Dermis microvascular lymphatic vessel endothelial cell (primary cell): Measurements from ENCODE around the gene VEGFC. TPM values are rescaled to one million over a fixed set of nuclear protein-coding genes. Genes with fewer than 3 reads are reported as not detected.

Experiments
- DNase-seq, 2 donors: peaks; one replicate each; pipeline versions ENCODE4 v3.0.0 to v3.0.0-alpha.2; 2010; ENCODE audit warnings: low read depth in 2 of 2
- total RNA-seq: library from RNA; depleted of rRNA; stranded (reverse); fragments of >200 nt; gene quantifications from 2 replicates; pipeline ENCODE4 v1.2.1, GENCODE V29; 2014

Gene VEGFC
- total RNA-seq, 1 donor from 2014 or later = 0.77 TPM

DNA sequence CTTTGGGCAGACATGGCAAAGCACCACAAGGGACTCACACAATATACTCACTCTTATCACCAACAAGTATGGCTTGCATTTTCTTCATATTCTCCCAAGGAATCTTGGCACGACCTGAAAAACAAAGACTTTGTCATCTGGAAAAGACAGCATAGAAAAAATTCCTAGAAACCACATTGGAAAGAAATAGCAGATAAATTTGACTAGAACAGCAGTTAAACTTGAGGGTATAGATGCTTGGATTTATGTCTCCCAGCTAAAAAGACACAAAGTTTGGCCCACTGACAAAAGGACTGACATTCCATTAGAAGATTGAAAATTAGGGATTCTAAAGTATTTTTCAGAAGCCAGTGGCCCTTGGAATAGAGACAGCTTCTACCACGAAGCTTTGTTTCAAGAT is 6.9 kb upstream of the VEGFC start:
- DNase-seq = no peak

DNA sequence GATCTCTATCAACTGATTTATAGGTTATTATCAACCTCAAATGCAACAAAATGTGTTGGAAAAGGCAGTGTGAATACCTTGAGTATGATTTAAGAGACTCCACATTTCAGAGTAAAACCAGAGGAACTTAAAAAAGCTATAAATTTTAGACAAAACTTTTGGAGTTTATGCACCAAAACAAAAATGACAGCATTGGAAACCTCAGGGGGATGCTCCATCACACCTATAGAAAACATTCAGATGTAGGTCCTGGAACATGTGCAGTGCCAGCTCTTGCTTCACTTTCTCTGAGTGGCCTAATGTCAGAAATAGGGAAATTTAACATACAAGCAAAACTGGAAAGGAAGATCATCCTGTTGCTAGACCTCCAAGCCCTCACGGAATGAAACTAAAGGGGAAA is 5.8 kb upstream of the VEGFC start:
- DNase-seq = no peak

DNA sequence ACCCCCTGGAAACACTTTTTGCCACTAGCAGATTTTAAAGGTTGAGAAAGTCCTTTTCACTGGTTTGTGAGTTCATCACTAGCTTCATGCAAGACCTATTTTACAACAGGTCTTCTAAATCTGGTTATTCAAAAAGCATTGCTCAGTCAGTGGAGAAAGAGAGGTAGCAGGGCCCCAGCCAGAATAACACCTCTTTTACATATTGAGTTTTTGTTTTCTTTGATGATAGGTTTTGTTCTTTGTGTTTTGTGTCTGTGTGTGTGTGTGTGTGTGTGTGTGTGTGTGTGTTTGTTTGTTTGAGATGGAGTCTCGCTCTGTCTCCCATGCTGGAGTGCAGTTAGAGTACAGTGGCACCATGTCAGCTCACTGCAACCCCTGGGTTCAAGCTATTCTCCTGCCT is 2.7 kb upstream of the VEGFC start:
- DNase-seq = no peak

DNA sequence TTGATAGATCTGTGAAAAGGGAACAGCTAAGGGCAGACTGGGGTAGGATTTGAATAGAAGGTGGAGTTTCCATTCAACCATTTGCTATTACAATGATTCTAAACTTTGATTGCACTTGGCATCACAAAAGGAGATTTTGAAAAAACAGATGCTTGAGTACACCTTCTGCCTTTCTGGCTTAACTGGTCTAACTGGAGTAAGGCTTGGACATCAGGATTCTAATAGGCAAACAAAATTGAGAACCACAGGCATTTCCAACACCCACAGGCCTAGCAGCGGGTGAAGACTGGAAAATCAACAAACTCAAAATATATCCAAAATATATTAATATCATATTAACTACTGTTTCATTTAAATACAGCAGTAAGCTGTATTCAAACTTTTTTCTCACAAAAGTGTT is 1.9 kb upstream of the VEGFC start:
- DNase-seq = no peak

DNA sequence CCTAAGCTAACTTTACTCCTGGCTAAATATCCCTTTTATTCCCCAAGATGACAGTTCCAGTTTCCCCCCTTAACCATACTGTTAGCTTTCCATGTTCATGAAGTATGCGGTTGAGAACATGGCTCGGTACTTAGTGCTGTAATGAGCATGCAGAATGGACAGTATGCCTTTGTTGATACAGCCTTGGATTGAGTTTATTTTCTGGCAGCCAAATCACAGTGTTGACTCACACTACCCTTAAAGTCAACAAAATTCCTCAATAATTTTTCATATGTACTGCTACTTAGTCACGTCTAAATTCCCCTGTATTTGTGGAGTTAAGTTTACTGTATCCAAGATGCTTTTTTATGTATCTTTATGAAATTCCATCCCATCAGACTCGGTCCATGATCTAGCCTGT is 1.4 kb upstream of the VEGFC start:
- DNase-seq = peak in 1 of 2 donors; percentile 87

DNA sequence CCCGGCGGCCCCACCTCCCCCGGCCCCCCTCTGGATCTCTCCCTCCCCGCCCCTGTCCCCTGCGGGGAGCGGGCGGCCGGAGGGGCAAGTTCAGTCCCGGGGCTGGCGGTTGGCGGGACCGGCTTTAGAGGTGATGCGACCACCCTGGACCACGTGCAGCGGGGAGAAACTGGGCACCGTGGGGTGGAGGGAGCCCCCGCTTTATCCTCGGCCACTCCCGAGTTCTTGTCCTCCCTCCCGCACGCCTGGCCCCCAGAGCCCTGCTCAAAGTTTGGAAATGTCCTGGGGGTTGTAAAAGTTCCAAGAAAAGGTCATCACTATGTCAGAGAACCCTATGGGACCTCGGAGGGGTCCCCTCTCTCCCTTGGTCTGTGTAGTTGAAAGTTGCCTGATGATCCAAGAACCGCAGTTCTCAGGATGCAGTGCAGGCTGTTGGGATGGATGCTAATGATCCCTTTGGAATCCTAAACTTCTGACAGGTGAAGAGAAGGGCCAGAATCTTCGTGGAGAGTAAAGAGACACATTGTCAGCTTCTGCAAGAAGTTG is 411 bp upstream of the VEGFC start:
- no peak for DNase-seq

DNA sequence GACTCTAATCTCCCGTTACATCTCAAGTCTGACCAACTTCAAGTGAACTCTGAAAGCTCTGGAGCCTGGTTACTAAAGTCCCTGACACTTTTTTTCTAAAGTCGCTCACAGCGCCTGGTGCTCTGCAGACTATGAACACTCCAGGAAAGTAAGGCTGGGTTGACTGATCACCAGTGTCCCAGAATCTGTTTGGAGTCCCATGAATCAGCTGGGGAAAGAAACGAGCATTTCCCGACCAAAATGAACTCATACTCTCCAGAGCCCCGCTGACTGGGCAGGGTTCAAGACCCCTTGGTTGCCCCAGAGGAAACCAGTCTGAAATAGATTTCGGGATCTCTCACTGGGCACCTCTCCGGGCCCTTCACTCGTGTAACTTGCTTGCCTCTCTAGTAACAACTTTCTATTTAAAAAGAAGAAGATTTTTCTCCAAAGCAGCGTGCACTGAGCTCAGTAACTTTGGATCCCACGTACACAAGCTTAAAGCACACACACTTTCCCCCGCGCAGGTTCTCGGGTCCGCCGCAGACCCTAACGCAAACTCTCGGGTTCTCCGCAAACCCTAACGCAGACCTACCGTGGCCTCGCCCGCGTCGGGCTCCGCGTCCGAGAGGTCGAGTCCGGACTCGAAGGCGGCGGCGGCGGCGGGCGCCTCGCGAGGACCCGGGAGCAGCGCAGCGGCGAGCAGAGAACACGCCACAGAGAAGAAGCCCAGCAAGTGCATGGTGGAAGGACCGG is 964 bp downstream of the VEGFC start:
- peak in 1 of 2 donors; percentile 53 for DNase-seq

DNA sequence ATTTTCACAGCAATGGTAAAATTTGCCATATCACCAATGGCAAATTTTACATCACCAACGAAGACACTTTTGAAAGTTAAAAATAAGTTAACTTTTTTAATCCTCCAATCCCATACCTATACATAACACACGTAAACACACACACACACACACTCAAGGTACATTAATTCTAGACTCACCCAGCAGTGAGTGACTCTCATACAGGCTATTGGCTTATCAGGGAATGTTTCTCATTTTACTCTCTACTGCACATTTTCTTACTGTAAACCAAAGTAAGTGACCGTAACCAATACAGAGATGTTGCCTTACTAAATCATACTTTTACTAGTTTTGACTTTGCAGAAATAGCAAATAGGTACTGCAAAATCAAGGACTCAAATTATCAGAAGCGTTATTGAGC is 2.3 kb downstream of the VEGFC start:
- no peak for DNase-seq

DNA sequence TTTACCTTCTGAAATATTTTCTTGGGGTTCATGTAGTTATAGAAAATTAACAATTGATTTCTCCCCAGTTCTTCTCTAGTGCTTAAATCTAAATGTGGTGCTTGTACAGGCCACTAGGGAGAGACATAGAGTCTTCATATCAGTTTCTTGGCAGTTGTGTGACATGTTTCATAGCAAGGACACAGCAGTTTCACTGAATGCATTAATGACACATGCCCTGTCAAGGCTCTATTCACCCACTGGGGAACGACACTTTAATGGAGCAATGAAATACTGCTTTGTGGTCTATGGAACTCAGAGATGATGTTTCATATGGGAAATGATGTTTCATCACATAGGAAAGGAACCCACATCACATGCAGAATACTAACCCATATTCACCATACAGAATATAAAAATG is 2.8 kb downstream of the VEGFC start:
- DNase-seq = peak; percentile 54 to 81

DNA sequence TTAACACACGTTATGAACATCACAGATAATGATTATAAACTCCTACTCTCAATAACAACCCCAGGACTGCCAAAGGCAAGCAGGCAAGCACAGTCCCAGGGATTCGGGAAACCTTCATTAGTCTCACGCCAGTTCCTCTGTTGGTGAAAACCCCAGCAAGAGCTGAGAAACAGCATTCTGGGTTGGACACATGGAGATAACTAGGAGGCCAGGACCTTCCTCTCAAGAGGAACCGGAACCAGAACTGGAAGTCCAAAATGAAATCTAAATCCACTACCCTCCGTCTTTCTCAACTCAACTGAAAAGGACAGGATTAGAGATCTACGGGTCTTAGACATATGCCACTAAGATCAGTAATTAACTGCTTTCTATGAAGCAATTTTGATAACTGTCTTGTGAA is 3.8 kb downstream of the VEGFC start:
- no peak for DNase-seq

DNA sequence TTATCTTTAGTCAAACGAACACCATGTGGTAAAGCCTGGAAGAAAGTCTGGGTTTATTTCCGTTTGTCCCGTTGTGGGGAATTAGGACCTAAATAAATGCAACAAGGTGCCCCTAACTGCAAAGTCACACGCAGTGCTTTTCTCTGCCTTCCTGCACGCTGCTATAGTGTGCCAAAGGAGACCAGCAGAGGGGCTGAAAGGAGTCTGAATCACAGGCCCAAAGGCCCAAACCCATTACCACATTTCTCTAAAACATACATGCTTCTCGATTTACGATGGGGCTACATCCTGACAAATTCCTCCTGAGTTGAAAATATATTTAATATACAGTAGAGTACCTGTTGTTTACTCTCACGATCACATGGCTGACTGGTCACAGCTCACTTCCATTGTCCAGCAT is 4.5 kb downstream of the VEGFC start:
- no peak for DNase-seq

DNA sequence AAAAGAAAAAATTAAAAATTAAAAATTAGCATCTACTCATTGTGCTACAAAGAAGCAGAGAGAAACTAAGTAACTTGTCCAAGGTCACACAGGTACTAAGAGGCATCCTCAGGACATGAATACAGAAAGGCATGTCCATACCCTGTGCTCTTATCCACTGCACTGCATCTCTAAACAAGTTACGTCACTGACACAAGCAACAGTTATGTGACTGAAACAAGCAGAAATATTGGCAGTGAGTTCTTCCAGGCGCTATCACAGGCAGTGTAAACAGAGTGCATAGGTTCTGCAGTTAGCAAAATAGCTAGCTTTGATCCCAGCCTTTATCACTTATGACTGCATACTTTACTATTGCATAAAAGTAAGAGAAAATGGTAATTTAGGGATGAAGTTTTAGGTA is 7.9 kb downstream of the VEGFC start:
- DNase-seq = no peak

DNA sequence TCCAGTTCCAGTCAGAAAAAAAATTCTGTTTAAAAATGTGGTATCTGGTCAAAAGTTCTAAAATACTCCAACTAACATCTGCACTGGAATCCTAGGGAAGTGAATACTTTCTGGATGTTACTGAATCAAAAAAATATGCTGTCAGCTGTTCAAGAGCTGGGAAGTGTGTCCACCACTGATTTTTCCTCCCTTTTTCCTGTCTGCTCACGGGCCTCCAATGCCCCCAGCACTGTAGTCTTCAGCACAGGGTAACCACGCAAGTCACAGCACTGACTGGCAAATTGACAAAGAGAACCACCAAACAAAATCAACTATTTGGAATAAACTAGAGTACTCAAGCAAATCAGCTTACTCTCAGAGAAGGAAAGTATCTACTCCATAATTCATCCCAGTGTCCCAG is 9.9 kb downstream of the VEGFC start:
- DNase-seq = peak in 1 of 2 donors; percentile 57

DNA sequence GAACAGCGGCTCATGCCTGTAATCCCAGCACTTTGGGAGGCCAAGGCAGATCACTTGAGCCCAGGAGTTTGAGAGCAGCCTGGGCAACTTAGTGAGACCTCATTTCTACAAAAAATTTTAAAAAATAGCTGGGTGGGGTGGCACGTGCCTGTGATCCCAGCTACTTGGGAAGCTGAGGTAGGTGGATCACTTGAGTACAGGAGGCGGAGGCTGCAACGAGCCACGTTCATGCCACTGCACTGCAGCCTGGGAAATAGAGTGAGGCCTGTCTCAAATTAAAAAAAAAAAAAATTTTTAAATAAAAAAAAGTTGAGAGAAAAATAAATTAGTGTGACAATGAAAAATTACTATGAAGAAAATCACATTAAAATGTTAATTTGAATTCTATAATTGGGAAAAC is 10.5 kb downstream of the VEGFC start:
- DNase-seq = no peak

DNA sequence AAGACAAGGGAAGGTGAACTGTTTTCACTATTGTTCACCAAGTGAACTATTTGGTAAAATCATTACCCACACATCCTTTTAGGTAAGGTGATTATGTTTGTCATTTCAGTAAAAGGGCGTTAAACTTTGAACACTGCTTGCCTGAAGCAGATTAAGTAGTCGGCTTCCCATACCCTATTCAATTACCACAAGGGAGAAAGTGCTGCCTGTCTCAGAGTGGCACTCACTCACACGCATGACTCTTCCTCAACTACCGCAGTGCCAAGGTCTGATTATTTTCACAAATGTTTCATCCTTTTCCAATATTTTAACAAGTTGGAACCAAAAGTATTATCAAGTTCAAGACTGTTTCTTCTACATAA is 11.0 kb downstream of the VEGFC start:
- peak in 1 of 2 donors; percentile 39 for DNase-seq

DNA sequence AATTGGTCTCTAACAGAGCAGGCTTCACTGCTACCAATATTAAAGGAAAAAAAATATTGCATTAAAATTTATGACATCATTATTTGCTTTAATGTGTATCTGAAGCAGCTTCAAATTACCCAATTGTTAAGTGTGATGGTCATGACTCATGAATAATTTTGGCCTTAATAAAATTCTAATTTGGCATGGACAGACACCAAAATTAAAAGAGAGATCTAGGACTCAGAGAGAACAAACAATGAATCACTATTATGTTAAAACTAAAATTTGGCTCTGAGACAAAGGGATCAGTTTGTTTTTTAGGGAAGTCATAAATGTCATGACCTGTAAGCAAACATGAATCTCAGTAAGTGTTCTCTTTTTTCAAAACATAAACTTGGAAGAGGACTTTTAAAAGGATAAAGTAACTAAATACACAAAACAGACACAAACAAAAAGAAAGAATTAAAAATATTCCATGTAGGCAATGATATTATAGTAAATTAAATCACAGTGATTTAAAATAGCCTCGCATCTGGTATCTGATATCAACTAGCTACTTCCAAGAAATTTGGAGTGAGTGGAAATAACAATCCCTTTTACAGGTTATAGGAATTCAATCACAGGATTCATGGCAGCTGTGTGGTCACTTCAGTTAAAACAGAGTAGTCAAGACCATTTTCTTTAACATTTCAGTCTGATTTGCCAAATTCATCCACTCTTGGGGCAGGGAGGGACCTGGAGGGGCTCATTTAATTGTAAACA is 11.6 kb downstream of the VEGFC start:
- DNase-seq = peak in 1 of 2 donors; percentile 52

DNA sequence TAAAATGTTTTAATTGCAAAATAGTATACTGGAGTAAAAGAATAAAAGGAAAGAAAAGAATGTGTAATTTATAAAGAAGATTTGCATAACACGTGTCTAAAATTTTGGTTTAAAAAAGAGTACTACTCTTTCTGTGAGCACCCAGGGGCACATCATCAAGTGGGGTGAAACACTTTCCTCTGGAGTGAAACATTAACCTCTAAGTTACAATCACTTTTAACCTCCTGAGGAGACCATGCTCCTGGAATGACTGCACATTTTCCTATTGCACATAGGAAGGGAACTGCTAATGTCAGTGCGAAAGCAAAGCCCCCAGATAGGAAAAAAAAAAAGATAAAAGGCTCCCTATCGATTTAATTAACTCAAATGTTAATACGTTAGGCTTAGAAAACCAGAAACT is 13.3 kb downstream of the VEGFC start:
- no peak for DNase-seq

DNA sequence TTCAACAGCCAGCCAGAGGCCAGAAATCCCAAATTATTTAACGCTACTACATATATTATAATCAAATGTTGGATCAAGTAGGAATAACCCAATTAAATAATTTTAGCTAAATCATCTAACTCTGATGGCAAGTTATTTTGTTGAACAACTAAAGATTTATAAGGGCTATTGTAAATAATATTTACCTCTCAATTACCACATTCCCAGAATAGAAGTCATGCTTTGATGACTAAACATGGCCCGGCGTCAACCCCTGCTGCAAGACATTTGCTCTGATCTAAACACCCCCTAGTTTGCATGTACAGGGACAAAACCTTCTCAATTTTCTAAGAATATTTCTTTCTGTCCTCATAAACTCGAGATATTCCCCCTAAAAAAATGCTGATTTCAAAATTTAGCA is 14.2 kb downstream of the VEGFC start:
- peak in 1 of 2 donors; percentile 65 for DNase-seq

DNA sequence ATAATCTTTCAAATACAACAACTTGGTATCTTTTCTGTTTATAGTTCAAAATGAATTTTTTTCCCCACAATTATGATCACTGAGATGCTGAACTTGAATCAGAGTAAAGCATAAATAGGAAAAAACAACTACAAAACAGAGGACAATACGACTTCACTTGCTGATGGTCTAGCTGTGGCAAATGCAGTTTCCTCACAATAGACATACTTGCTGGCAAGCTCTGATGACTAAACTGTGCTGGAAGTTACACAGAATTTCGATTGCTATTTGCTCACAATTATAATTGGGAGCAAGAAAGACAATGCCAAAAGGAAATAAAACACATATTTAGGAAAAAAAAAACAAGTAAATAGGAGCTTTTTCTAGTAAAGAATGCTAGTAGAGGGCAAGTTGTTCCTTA is 14.7 kb downstream of the VEGFC start:
- DNase-seq = peak in 1 of 2 donors; percentile 66

DNA sequence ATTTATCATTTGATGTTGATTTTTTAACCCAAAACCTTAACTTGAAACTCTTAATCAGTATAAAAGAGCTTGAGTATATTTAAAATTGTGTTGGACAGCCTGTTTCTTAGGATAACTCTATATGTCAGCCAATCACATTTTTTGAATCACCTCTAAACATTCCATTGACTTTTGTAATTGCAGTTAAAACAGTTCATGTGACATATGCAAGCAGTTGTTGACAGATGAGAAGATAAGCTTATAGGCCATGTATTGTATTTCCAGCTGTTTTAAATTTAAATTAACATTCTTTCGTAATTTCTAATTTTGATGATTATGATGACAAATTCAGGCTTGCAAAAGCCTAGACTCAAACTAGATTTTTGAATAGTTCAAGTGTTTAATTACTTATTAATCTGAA is 17.4 kb downstream of the VEGFC start:
- DNase-seq = no peak

DNA sequence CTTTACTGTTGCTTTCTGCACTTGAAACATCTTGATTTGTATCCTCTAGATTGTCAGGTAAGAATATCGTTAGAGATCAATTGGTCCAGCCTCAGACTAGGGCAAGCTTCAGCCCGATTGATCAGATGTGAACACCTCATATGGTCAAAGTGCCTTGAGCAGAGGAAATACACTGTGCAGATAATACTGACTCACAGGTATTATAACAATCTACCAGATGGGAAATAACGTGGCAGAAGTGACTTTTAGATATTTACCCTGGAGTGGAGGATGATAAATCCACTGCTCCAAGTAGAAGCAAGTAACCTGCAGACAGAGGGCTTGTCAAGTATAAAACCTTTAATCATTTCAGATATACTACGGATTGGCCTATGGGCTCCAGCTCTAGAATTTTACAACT is 17.9 kb downstream of the VEGFC start:
- DNase-seq = peak in 1 of 2 donors; percentile 26

DNA sequence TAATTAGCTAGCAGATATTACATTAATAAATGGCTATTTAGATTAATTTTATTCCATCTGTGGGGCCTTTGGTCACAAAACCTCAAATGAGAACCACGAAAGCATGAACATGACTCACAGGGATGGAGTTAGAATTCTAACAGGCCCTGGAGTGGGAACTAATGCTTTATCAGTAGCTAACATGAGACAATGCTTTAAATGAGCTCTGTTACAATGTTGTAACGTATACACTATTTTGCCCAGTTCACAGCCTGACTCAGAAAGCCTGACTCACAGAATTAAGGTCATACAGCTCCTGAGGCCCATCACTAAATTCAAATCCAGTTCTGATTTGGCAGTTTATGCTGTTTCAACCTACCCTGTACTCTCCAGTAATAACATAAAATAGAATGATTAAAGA is 23.2 kb downstream of the VEGFC start:
- peak in 1 of 2 donors; percentile 58 for DNase-seq

DNA sequence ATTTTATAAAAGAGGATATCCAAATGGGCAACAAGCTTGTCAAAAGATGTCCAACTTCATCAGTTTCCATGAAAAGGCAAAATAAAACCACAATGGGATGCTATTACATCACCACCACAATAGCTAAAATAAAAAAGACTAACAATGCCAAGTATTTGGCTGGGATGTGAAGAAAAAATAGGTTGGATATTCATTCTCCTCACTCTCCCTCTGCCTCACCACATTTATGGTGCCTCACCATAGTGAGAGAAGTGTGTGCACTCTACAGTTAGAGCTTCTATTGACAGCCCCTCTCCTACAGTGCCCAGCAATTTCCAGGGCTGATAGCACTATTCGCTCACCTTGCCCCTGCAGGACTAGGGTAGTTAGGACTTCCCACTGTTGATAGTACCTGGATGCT is 25.5 kb downstream of the VEGFC start:
- no peak for DNase-seq
